GM12801 (cell line): ENCODE measurements around the gene EGFR.

Experiments
- TF ChIP-seq, protein P1 (sequence below): IDR thresholded peaks from one replicate; pipeline ENCODE4 v1.5.1; 2011; ENCODE audit warnings: control low read depth; ENCODE audit not compliant: insufficient read length; ENCODE audit errors: extremely low read depth

EGFR gene

DNA sequence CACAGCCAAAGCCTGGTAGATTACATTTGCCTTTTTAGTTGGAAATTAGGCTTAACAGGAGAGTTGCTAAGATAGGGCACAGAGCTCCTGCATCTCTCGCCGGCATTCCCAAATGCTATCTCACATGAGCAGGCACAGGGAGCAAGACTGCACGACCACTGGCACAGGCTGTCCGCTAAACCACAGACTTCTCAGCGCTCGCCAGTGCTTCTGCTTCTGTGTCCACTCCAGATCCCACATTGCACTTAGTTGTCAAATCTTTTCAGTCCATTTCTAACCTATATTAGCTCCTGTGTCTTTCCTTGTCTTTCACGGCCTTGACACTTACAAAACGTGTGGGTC is 138.9 kb downstream of the EGFR start:
- TF ChIP-seq, protein P1, sequence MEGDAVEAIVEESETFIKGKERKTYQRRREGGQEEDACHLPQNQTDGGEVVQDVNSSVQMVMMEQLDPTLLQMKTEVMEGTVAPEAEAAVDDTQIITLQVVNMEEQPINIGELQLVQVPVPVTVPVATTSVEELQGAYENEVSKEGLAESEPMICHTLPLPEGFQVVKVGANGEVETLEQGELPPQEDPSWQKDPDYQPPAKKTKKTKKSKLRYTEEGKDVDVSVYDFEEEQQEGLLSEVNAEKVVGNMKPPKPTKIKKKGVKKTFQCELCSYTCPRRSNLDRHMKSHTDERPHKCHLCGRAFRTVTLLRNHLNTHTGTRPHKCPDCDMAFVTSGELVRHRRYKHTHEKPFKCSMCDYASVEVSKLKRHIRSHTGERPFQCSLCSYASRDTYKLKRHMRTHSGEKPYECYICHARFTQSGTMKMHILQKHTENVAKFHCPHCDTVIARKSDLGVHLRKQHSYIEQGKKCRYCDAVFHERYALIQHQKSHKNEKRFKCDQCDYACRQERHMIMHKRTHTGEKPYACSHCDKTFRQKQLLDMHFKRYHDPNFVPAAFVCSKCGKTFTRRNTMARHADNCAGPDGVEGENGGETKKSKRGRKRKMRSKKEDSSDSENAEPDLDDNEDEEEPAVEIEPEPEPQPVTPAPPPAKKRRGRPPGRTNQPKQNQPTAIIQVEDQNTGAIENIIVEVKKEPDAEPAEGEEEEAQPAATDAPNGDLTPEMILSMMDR = no peak

DNA sequence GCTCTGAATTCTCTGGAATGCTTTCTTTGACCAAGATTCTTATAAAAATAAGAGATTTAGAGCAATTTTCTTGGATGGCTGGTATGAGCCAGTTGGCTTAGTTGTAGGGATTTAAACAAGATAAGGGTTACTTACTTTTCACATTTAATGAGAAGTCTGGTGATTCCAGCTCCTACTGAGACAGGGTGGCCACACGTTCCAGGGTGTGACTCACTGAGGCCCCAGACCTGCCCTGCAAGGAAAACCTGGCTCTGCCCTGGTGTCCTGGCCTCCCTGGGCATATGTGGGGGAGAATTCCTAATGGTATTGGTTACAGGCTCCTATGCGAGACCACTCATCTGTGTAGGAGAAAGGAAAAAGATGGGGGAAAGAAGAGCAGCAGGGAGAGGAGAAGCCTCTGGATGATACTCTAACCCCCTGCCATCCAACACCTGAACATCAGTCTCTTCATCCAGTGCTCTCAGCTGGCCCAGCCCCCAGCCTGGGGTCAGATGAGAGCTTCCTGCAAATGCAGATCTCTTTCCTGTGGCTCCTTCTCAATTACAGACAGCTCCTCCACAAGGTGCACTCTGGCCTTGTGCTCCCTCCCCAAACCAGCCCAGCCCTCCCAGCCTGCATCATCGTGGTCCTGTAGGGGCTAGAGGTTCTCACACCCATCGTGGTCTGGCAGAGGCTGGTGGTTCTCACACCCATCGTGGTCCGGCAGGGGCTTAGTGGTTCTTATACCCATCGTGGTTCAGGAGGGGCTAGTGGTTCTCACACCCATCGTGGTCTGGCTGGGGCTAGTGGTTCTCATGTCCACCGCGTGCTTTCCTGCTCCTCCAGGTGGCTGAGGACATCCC is 139.9 kb downstream of the EGFR start:
- TF ChIP-seq, protein P1 = no peak

DNA sequence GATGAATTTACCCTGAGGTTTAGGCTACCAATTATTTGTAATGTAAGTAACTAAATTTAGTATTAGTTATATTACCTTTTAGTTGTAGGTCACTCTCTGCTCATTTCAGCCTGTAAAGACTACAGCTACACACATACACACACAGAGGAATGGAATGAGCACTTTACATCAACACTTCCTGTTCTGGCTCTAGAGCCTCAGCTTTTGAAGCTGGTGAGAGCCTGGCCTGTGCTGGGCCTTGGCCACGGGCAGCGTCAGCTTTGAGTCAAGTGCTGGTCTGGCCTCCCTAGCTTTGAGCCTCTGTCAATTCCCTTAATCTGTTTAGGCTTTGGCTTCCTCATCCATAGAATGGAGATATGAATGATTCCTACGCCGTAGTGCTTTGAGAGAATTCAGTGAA is 141.7 kb downstream of the EGFR start:
- TF ChIP-seq, protein P1 = no peak

DNA sequence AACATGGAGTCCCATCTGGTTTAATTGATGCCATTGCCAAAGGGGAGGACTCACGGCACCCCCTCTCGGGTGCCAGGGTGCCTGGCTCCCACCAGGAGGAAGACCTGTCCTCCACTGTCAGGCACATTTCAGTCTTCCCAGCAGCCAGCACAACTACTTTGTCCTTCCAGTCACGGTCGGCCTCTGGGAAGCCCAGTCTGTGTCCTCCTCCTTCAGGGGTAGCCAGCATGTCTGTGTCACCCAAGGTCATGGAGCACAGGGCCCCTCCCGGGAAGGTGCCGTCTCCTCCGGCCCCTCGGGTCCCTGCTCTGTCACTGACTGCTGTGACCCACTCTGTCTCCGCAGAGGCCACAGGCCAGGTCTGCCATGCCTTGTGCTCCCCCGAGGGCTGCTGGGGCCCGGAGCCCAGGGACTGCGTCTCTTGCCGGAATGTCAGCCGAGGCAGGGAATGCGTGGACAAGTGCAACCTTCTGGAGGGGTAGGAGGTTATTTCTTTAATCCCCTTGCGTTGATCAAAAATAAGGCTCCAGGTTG is 142.4 kb downstream of the EGFR start:
- TF ChIP-seq, protein P1 = no peak

DNA sequence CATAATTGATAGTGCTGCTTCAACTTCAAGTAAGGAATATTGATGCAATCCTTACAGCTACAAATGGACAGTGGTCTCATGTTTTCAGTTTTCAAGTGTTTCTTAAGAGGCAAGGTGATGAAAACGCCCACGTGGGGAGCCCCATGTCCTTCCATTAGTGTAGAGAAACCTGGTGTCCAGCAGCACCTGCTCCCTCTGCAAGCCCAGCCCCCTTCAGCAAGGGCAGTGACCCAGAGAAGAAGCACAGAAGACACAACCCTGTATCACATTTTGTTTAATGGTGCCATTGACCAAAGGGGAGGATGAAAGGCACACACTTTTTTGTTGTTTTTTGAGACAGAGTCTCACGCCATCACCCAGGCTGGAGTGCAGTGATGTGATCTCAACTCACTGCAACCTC is 143.7 kb downstream of the EGFR start:
- TF ChIP-seq, protein P1 = no peak

DNA sequence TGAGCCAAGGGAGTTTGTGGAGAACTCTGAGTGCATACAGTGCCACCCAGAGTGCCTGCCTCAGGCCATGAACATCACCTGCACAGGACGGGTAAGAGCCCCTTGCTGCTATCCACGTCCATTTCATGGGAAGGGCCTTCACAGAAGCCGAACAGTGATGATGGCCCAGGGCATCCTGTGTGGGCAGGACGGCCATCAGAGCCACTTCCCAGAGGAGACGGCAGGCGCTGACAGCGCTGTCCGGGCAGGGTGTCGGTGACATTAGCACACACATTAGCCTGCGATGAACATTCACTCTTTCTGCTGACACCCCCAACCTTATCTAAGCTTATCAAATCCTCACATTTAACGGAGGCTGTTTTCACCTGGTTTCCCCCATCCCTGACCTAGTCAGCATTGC is 144.9 kb downstream of the EGFR start:
- TF ChIP-seq, protein P1 = no peak

DNA sequence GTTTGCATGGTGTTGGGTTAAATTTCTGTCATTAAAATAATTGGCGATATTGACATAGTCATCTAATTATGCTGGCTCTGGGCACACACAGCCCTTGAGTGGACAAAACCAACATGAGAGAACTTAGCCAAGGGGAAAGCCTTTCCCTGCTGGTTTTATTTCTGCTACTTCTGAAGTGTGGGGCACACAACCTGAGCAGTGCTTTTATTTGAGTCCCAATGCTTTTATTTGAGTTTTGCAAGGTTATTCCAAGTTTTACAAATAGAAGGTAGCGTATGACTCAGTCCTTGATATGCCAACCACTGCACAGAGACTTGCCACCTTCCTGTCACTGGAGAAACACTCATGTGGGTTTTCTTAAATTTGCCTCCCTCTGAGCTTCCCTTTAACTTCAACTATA is 145.7 kb downstream of the EGFR start:
- TF ChIP-seq, protein P1 = no peak
